NCI-H1930 (cell line): Measurements from ENCODE around the gene SPDYE17.
A peak's percentile ranks its signal among the peaks of the same experiment; 100 is the strongest.
"Not testable (repeated sequence)": the region's sequence is repeated elsewhere in the genome, so short reads cannot be mapped to it uniquely, and the experiment has no call there.

Source experiments
- DNase-seq, 2 experiments: peaks; one replicate each; lab custom pipeline; 2025; lab: John Stamatoyannopoulos, UW

Gene SPDYE17

GRCh38 chr7:76998764-76999450 lies 33.3 kb downstream of the SPDYE17 start:
- peak in 1 of 2 experiments; percentile 5 for DNase-seq

DNA sequence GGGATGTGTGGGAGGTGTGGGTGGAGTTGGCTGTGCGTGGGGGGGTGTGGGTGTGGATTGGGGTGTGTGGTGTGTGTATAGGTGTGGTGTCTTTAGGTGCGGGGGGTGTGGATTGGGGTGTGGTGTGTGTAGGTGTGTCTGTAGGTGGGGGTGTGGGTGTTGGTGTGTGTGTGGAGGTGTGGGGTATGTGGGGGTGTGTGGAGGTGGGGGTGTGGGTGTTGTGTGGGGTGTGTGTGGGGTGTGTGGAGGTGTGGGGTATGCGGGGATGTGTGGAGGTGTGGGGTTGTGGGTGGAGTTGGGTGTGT lies 33.9 kb downstream of the SPDYE17 start:
- DNase-seq = no peak

GRCh38 chr7:76997381-76998284 lies 34.5 kb downstream of the SPDYE17 start:
- no peak for DNase-seq

GRCh38 chr7:76996932-76997331 lies 35.2 kb downstream of the SPDYE17 start:
- not testable (repeated sequence) for DNase-seq

- not testable (repeated sequence) for DNase-seq
These were observed 37.9 kb downstream of the SPDYE17 start for GRCh38 chr7:76994286-76994685.

DNA sequence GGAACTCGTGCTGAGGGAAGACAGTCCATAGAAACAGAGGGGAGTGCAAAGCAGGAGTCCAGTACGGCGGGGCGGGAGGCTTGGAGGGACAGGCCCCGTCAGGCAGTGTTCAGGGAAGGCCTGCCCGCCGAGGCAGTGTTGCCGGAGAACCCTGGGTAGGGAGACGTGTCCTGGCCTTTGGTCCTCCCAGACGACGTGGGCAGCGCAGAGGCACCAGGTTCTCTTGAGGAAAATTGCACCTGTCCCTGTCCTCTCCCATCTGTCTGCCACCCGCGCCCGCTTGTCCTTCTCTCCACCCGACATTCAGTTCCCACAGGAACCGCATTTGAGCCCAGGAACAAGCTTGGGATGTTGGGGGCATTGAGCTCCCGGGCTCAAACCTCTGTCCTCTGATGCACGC lies 38.3 kb downstream of the SPDYE17 start:
- not testable (repeated sequence) for DNase-seq

GRCh38 chr7:76992871-76993270 lies 39.3 kb downstream of the SPDYE17 start:
- DNase-seq = not testable (repeated sequence)

DNA sequence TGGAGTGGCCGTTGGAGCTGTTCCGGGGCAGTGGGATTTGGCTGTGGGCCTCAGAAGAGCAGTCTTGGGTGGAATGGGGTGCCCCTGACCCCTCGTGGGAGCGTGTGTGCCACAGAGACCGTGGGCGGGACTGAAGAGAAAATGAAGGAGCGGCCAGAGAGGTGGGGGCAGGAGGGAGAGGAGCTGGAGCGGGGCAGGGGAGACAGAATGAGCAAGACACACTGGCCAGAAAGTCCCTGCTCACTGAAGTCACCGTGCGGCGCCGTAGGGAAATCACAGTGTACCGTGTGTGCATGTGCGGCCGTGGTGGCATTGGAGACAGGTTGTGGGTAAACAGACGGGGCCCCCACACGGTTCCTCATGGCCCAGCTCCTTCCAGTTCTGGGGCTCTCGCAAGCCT lies 40.0 kb downstream of the SPDYE17 start:
- not testable (repeated sequence) for DNase-seq

DNA sequence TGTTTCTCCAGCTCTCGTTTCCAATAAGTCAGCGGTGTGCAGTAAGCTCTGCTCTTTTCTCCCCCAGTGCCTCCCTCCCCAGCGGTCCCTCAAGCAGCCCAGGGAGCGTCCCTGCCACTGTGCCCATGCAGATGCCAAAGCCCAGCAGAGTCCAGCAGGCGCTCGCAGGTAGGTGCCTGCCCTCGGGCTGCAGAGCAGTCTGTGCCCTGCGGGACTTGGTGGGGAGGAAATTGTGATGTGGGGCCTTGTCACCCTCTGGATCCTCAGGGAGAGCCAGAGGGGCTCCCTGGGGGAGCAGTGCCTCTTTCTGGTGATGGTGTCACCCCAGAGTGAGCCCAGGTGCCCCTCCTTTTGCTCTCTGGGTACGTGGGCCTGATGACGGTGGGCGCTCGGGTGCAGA lies 42.0 kb downstream of the SPDYE17 start:
- not testable (repeated sequence) for DNase-seq

DNA sequence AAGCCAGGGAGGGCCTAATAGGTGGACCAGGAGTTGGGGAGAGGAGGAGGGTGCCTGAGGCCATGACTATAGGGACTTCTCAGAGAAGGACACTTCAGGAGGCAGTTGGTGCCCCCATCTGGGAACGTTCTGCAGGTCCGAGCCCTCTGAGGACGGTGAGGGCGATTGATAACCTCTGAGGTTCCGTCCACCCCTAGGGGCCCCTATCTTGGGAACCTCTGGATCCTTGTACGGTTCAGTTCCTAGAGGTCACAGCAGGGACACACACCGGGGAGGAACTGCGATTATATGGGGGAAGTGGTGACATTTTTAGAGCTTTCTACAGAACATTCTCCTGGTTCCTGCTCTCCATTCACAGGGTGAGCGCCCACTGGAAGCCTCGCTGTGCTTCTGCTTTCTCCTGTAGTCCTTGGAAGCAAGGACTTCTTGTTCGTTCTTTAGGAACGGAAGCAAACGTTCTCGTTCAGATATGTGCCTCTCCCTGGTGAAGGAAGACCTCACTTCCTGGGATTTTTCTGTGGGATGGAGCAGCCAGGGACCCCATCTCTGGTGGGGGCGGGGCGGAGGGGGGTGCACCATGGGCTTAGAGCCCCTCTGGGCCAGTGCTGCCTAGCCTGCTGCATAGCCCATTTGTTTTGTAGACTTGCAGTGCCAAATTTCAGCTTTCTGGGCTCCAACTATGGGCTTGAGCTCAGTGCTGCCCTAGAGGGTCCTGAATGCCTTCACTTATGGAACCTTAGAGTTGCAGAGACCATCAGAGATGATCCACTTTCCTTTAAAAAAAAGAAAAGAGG lies 46.0 kb downstream of the SPDYE17 start:
- DNase-seq = not testable (repeated sequence)

GRCh38 chr7:76984784-76985136 lies 47.4 kb downstream of the SPDYE17 start:
- not testable (repeated sequence) for DNase-seq

DNA sequence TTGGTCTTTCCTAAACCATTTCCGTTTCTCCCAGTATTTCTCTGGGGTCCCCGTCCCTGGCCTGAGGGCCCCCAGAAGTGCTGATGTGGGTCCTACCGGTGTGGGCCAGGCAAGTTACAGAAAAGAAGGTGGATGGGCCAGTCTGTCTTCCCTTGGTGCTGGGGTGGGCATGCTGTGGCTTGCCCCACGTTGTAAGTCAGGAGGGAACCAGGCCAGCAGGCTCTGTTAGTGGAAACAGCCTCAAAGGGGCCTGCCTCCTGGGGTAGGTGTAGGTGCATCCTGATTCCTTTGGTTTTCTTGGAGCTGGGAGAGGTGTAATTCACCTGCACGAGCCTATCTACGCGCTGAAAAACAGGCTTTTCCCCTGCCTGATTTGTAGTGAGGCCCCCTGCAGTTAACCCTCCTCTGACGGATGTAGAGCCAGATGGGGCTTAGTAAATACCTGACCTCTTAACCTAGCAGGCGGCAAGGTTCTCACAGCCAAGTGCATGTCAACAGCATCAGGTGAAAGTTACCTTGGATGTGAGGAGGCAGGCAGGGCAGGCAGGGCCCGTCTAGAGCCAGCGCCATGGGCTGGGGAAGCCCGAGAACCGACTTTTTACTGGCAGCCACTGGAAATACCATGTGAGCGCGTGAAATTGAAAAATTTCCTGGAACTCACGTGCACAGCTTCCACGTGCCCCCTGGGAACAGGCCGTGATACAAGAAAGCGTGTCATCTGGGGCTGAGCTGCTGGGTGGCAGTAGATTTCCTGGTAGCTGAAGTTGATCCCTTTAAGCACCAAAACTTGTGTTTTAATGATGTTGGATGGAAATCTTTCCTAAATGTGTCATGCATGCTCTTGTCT lies 48.0 kb downstream of the SPDYE17 start:
- DNase-seq = not testable (repeated sequence)

GRCh38 chr7:76983333-76983732 lies 48.8 kb downstream of the SPDYE17 start:
- DNase-seq = not testable (repeated sequence)

- DNase-seq = not testable (repeated sequence)
These were observed 49.7 kb downstream of the SPDYE17 start for GRCh38 chr7:76982501-76982900.

DNA sequence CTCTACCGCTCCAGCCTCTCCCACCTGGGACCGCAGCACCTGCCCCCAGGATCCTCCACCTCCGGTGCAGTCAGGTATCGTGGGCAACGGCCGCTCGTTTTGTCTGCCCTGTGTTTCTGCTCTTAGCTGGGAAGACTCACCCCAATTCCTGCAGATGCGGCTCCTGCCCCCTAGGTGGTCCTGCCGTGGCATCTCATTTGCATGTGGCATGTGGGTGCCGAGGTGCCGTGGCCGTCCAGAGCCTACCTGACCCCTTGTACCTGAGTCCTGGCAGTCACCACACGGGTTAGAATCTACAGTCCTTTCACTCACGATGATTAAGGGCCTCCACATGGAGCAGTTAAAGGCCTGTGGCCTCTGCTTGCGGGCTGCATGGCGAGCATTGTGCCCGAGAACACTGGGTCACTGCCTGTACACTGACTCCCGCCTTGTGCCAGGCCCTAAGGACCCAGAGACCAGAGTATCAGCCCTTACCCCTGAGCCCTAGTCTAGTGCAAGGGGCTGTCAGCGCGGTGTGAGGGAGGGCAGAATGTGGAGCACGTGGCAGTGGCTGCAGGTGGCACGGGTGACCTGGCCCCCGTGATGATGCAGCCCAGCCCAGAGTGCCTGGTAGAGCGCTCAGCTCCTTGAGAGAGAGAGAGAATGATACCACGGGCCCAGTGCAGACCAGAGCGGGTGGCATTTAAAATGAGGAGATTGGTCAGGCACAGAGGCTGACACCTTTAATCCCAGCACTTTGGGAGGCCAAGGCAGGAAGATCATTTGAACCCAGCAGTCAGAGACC lies 50.8 kb downstream of the SPDYE17 start:
- not testable (repeated sequence) for DNase-seq

DNA sequence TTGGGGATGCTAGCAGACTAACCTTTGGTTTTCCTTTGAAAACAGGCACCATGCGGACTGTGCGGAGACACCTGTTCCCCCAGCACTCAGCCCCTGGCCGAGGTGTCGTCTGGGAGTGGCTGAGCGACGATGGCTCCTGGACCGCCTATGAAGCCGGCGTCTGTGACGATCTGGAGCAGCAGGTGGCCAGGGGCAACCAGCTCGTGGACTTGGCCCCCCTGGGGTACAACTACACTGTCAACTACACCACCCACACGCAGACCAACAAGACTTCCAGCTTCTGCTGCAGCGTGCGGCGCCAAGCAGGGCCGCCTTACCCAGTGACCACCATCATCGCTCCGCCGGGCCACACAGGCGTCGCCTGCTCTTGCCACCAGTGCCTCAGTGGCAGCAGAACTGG lies 51.6 kb downstream of the SPDYE17 start:
- not testable (repeated sequence) for DNase-seq

DNA sequence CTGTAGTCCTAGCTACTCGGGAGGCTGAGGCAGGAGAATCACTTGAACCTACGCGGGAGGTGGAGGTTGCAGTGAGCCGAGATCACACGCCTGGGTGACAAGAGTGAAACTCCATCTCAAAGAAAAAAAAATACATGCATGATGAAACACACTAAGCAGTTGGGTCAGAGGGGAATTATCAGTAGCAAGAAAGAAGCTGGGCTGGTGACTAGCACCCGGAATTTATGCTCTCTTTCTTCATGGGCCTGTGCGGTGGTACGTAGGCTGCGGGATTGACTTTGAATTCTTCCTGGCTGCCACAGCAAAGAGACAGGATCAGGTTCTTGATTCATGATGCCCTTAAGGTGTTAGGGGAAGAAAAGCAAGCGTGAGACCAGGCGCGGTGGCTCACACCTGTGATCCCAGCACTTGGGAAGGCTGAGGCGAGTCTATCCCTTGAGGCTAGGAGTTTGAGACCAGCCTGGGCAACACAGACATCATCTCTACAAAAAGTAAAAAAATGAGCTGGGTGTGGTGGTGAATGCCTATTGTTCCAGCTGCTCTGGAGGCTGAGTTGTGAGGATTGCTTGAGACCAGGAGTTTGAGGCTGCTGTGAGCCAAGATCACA lies 54.3 kb downstream of the SPDYE17 start:
- DNase-seq = not testable (repeated sequence)

- DNase-seq = not testable (repeated sequence)
These were observed 57.2 kb downstream of the SPDYE17 start for GRCh38 chr7:76974793-76975579.

DNA sequence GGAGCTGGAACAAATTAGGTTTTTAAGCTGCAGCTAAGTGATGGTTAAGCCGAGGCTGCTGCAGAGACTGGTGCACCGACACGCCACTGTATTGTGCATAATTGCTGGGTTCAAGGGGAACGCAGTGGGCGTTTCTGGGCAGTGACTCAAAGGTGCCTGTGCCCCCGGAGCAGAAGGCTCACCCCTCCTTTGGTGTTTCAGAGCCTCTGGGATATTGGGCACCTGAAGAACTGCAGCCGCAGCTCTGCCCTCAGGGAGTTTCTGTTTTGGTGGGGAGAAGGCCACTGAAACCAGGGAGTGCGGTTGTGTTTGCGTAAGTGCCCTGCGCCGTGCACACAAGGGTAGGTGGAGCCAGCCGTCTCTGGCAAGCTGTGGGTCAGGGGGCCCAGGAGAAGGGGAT lies 57.8 kb downstream of the SPDYE17 start:
- DNase-seq = not testable (repeated sequence)
